ENCODE results near the gene DRD1. TPM values are rescaled to one million over a fixed set of nuclear protein-coding genes. Genes with fewer than 3 reads are reported as not detected.

Gene DRD1
- total RNA-seq (2021; ENCODE audit: unreplicated experiment) (1.0 TPM), Bru-seq, nascent RNA (percentile 41 among the genes with signal in this experiment), BruChase-seq, experiment 1, labeled RNA remaining after a 2-hour chase (percentile 50 among the genes with signal in this experiment), BruChase-seq, experiment 2, labeled RNA remaining after a 6-hour chase (percentile 22 among the genes with signal in this experiment)
- polyA plus RNA-seq (2012; ENCODE audit: insufficient read length): 0.82 TPM
- long read RNA-seq, full-length matches to known transcripts: 4 of 7 reads
- long read RNA-seq, partial matches to known transcripts: 0 of 7 reads
- long read RNA-seq, other reads (novel, unspliced or antisense): 3 of 7 reads

DNA sequence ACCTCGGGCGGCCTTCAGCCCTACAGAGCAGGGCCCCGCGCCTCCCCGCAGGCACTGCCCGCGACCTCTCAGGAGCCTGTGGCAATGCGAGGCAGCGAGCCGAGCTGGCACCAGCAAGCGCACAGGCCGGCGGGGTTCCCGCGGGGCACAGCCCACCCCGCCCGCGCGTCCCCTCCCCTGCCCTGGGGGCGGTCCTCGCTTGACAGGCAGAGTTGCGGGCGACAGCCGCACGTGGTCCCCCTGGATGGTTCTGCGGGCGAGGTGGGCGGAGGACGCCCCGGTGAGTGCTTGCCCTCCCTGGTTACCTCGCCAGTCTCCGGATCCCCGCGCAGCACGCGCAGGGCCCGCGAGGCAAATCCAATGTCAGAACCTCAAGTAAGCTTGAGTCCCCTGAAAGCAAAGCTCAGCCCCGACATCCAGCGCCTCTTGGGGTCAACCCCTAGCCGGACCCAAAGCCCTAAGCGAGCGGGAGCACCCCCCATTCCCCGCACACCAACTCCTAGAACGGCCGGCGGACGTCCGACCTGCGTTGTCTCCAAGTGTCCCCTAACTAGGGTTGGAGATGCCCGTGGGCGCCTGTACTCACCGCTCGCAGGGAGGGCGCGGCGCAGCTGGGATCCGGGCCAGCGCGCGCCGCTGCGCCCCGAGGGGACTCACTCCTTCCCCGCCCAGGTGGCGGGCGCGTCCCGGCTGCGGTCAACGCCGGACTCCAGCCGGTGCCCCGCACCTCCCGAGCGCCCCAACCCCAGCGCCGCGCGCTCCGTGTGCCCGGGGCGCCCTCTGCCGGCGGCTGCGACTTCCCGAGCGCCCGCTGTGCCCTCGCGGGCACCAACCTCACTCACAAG is at the start of gene DRD1:
DRD1 (minus strand) TSS at position 123 of the 845 bp plus-strand sequence. CDS start 1,083 bp downstream, outside the sequence.
- Histone ChIP-seq H3K36me3 (ENCODE audit: control insufficient read depth, insufficient read depth, low read length) (no peaks in the 10 kb centered on the region), H3K9me3 (ENCODE audit: control insufficient read depth, insufficient read depth, low read depth, low read length) (no peaks in the 10 kb centered on the region), H3K27me3 (ENCODE audit: control insufficient read depth, insufficient read depth, low read length) (peaks cover 10% of the 10 kb centered on the region), H3K4me3 (ENCODE audit: low read depth in 2 of 2, low read length in 2 of 2) (peak within 1 kb of the TSS; percentile 43 to 73), H3K4me1 (ENCODE audit: control insufficient read depth, insufficient read depth, low read length) (no peaks in the 10 kb centered on the region; the same call in 1 of the 2 replicates), H3K27ac (ENCODE audit: low read length) (peak within 1 kb of the TSS; percentile 40)
- no peak for DNase-seq (ENCODE audit: low read depth, low spot score)
- intact Hi-C loops (cut with micrococcal nuclease; ENCODE audit: unreplicated experiment) (no loop called here), in situ Hi-C loops (cut with HindIII; ENCODE audit: low pct_unique_long_range_greater_than_20kb, low sequenced_read_pairs) (no loop called here)
- TF ChIP-seq TCF7L2 (IDR thresholded peaks at IDR 0.05; ENCODE audit: low read depth, low read length) (0 out of 2 replicates have a peak, but pooled peaks have one; percentile 15), SIN3A (IDR thresholded peaks at IDR 0.05; ENCODE audit: borderline replicate concordance, insufficient read depth, low read depth, low read length) (no peak), POLR2AphosphoS5 (IDR thresholded peaks at IDR 0.05; ENCODE audit: low read depth, low read length) (no peak)
- TF ChIP-seq, protein P1, sequence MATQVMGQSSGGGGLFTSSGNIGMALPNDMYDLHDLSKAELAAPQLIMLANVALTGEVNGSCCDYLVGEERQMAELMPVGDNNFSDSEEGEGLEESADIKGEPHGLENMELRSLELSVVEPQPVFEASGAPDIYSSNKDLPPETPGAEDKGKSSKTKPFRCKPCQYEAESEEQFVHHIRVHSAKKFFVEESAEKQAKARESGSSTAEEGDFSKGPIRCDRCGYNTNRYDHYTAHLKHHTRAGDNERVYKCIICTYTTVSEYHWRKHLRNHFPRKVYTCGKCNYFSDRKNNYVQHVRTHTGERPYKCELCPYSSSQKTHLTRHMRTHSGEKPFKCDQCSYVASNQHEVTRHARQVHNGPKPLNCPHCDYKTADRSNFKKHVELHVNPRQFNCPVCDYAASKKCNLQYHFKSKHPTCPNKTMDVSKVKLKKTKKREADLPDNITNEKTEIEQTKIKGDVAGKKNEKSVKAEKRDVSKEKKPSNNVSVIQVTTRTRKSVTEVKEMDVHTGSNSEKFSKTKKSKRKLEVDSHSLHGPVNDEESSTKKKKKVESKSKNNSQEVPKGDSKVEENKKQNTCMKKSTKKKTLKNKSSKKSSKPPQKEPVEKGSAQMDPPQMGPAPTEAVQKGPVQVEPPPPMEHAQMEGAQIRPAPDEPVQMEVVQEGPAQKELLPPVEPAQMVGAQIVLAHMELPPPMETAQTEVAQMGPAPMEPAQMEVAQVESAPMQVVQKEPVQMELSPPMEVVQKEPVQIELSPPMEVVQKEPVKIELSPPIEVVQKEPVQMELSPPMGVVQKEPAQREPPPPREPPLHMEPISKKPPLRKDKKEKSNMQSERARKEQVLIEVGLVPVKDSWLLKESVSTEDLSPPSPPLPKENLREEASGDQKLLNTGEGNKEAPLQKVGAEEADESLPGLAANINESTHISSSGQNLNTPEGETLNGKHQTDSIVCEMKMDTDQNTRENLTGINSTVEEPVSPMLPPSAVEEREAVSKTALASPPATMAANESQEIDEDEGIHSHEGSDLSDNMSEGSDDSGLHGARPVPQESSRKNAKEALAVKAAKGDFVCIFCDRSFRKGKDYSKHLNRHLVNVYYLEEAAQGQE (IDR thresholded peaks at IDR 0.05; ENCODE audit: insufficient read depth in 1 of 2, low read depth in 2 of 2, low read length in 1 of 2): no peak
- TF ChIP-seq, protein P2, sequence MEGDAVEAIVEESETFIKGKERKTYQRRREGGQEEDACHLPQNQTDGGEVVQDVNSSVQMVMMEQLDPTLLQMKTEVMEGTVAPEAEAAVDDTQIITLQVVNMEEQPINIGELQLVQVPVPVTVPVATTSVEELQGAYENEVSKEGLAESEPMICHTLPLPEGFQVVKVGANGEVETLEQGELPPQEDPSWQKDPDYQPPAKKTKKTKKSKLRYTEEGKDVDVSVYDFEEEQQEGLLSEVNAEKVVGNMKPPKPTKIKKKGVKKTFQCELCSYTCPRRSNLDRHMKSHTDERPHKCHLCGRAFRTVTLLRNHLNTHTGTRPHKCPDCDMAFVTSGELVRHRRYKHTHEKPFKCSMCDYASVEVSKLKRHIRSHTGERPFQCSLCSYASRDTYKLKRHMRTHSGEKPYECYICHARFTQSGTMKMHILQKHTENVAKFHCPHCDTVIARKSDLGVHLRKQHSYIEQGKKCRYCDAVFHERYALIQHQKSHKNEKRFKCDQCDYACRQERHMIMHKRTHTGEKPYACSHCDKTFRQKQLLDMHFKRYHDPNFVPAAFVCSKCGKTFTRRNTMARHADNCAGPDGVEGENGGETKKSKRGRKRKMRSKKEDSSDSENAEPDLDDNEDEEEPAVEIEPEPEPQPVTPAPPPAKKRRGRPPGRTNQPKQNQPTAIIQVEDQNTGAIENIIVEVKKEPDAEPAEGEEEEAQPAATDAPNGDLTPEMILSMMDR (IDR thresholded peaks at IDR 0.05): peak; percentile 98
- ChIA-PET CTCF (interaction anchor here (1.0 to 1.1 kb wide), 2 partner anchors 437 to 493 kb away, joined by 3 to 4 read pairs; no protein-coding TSS in a partner anchor), POLR2A (no interaction called here)
- ATAC-seq: peak; percentile 90
- BruUV-seq (replicated peaks): no TSS peak

DNA sequence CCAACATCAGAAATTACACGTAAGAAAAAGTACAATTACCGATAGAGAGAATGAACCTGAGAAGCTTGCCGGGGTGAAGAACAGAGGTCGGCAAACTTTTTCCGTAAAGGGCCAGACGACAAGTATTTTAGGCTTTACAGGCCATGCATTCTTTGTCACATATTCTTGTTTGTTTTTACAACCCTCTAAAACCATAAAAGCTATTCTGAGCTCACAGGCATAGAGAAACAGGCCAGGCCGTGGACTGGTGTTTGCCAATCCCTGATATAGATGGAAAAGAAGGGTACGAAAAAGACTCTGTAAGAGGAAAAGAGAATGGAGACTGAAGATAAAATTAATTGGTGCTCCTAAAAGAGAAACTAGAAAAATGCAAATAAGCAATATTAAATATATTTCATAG is 49.7 kb upstream of the DRD1 start:
- ATAC-seq: no peak
- ChIA-PET POLR2A (no interaction called here), CTCF (no interaction called here)
- no peaks in the 10 kb centered on the region for H3K9me3 ChIP-seq (ENCODE audit: control insufficient read depth, insufficient read depth, low read depth, low read length)
- BruUV-seq (replicated peaks): no TSS peak
- no peak overlapping the region for H3K27ac ChIP-seq (ENCODE audit: low read length)
- TF ChIP-seq SIN3A (IDR thresholded peaks at IDR 0.05; ENCODE audit: borderline replicate concordance, insufficient read depth, low read depth, low read length): no peak
- TF ChIP-seq TCF7L2 (IDR thresholded peaks at IDR 0.05; ENCODE audit: low read depth, low read length): no peak
- TF ChIP-seq, protein P1 (IDR thresholded peaks at IDR 0.05; ENCODE audit: insufficient read depth in 1 of 2, low read depth in 2 of 2, low read length in 1 of 2): no peak
- TF ChIP-seq, protein P2 (IDR thresholded peaks at IDR 0.05): no peak
- TF ChIP-seq POLR2AphosphoS5 (IDR thresholded peaks at IDR 0.05; ENCODE audit: low read depth, low read length): no peak
- intact Hi-C loops (cut with micrococcal nuclease; ENCODE audit: unreplicated experiment) (no loop called here), in situ Hi-C loops (cut with HindIII; ENCODE audit: low pct_unique_long_range_greater_than_20kb, low sequenced_read_pairs) (no loop called here)
- no peaks in the 10 kb centered on the region for H3K4me1 ChIP-seq (ENCODE audit: control insufficient read depth, insufficient read depth, low read length)
- H3K4me3 ChIP-seq (ENCODE audit: low read depth in 2 of 2, low read length in 2 of 2): no peak overlapping the region
- H3K27me3 ChIP-seq (ENCODE audit: control insufficient read depth, insufficient read depth, low read length): no peaks in the 10 kb centered on the region
- DNase-seq (ENCODE audit: low read depth, low spot score): no peak
- H3K36me3 ChIP-seq (ENCODE audit: control insufficient read depth, insufficient read depth, low read length): peaks cover 25% of the 10 kb centered on the region
